MM.1S (cell line): ENCODE results near the gene CFHR2.
"Not testable (repeated sequence)": the region's sequence is repeated elsewhere in the genome, so short reads cannot be mapped to it uniquely, and the experiment has no call there.

ENCODE experiments used
- DNase-seq: peaks from one replicate; pipeline ENCODE4 v3.0.0-alpha.2; 2015
- H2AFZ ChIP-seq: fragments of 300-600 bp; sonication (generic); 2 replicates; pipeline ENCODE4 v1.6.0; 2016; ENCODE audit warnings: antibody characterized with exemption, low read length
- H3F3A ChIP-seq: fragments of 300-600 bp; sonication (generic); 2 replicates; pipeline ENCODE4 v1.6.1; 2016; ENCODE audit warnings: mild to moderate bottlenecking, antibody characterized with exemption, low read length, moderate library complexity, mixed read lengths; ENCODE audit not compliant: insufficient read depth
- H3K27ac ChIP-seq: fragments of 300-600 bp; sonication (generic); 2 replicates; pipeline ENCODE4 v1.5.1; 2016; ENCODE audit warnings: mild to moderate bottlenecking, low read length
- H3K27me3 ChIP-seq: fragments of 300-600 bp; sonication (generic); replicated peaks from 2 replicates; pipeline ENCODE4 v1.6.0; 2016; ENCODE audit warnings: low read length; ENCODE audit not compliant: insufficient read depth
- H3K36me3 ChIP-seq: fragments of 300-600 bp; sonication (generic); replicated peaks from 2 replicates; pipeline ENCODE4 v1.6.1; 2016; ENCODE audit warnings: mild to moderate bottlenecking, low read length, mixed read lengths; ENCODE audit not compliant: insufficient read depth
- H3K4me1 ChIP-seq: fragments of 300-600 bp; sonication (generic); 2 replicates; pipeline ENCODE4 v1.6.1; 2016; ENCODE audit warnings: low read length, mixed read lengths
- H3K4me2 ChIP-seq: fragments of 300-600 bp; sonication (generic); 2 replicates; pipeline ENCODE4 v1.6.0; 2016; ENCODE audit warnings: low read depth, low read length
- H3K4me3 ChIP-seq: fragments of 300-600 bp; sonication (generic); 2 replicates; pipeline ENCODE4 v1.5.1; 2016; ENCODE audit warnings: low read length, mixed read lengths
- H3K79me2 ChIP-seq: fragments of 300-600 bp; sonication (generic); 2 replicates; pipeline ENCODE4 v1.6.1; 2016; ENCODE audit warnings: mixed run types, low read length, mixed read lengths
- H3K9ac ChIP-seq: fragments of 300-600 bp; sonication (generic); 2 replicates; pipeline ENCODE4 v1.6.1; 2016; ENCODE audit warnings: low read length, mixed read lengths
- H3K9me2 ChIP-seq: fragments of 300-600 bp; sonication (generic); replicated peaks from 2 replicates; pipeline ENCODE4 v1.6.1; 2016; ENCODE audit warnings: mild to moderate bottlenecking, low read length, mixed read lengths; ENCODE audit not compliant: insufficient read depth
- H3K9me3 ChIP-seq: fragments of 300-600 bp; sonication (generic); replicated peaks from 2 replicates; pipeline ENCODE4 v1.6.1; 2016; ENCODE audit warnings: mild to moderate bottlenecking, low read length, mixed read lengths; ENCODE audit not compliant: insufficient read depth
- H4K20me1 ChIP-seq: fragments of 300-600 bp; sonication (generic); 2 replicates; pipeline ENCODE4 v1.6.1; 2016; ENCODE audit warnings: mild to moderate bottlenecking, low read length, moderate library complexity, mixed read lengths; ENCODE audit not compliant: insufficient read depth
- CTCF ChIP-seq: fragments of 300-600 bp; sonication (generic); IDR thresholded peaks from 2 replicates; pipeline ENCODE4 v1.5.1; 2016; ENCODE audit warnings: antibody characterized with exemption, low read length, mixed read lengths
- EZH2 ChIP-seq: fragments of 300-600 bp; sonication (generic); optimal IDR thresholded peaks from 2 replicates; pipeline ENCODE3; 2017; ENCODE audit warnings: low read depth, mild to moderate bottlenecking, antibody characterized with exemption, low read length, mixed read lengths
- EZH2phosphoT487 ChIP-seq: fragments of 300-600 bp; sonication (generic); IDR thresholded peaks from 2 replicates; pipeline ENCODE4 v1.6.1; 2018; ENCODE audit warnings: antibody characterized with exemption, low read length

Gene CFHR2

DNA sequence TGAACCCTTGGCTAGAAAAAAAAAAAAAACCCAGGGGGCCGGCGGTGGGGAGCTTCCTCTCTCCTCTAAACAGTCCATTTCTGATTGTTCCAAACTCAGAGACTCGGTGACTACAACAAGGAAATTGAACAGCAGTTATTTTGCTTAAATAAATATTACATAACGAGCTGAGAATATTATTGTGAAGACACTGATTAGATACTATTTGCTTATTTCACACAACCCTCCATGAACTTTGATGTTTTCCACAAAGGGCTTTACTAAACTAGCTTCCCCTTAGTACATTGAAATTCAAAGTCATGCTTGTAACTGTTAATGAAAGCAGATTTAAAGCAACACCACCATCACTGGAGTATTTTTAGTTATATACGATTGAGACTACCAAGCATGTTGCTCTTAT lies 33.7 kb downstream of the CFHR2 start, which contains the start of gene CFHR5:
Gene CFHR5 (plus strand): TSS at position 279 of the 400 bp plus-strand sequence. CDS start 109 bp downstream, at position 388.
- no peak for TF ChIP-seq EZH2
- TF ChIP-seq CTCF = no peak
- no peak for TF ChIP-seq EZH2phosphoT487
- no peak within 1 kb of the TSS; the same call in 1 of the 2 replicates for H2AFZ ChIP-seq
- no peaks in the 10 kb centered on the region for H3K36me3 ChIP-seq
- no peaks in the 10 kb centered on the region for H4K20me1 ChIP-seq
- H3K9me3 ChIP-seq = no peaks in the 10 kb centered on the region
- H3K4me3 ChIP-seq = no peak within 1 kb of the TSS
- H3K4me1 ChIP-seq = no peaks in the 10 kb centered on the region
- DNase-seq = no peak
- H3K27ac ChIP-seq = no peak within 1 kb of the TSS
- H3F3A ChIP-seq = no peaks in the 10 kb centered on the region
- no peaks in the 10 kb centered on the region for H3K79me2 ChIP-seq
- H3K27me3 ChIP-seq = no peaks in the 10 kb centered on the region
- H3K9ac ChIP-seq = no peak within 1 kb of the TSS
- H3K9me2 ChIP-seq = no peaks in the 10 kb centered on the region
- no peak within 1 kb of the TSS for H3K4me2 ChIP-seq

DNA sequence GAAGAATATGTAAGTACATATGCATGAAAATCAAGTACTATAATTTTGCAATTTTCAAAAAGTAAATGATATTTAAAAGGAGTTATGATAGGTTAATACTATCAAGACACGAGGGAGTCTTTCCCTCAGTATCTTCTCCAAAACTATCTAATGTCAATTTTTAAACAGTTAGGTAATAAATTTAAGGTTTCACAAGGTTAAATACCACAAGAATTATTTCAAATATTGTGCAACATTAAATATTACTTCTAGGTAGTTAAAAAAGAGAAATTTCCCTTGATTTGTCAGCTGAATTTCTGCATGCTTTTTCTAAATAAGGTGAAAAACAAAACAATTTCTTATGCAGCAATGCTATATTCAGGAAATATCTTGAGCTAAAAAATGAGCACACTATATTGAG lies 37.3 kb downstream of the CFHR2 start:
- Histone ChIP-seq H3K9ac (no peak overlapping the region), H3K27ac (no peak overlapping the region), H2AFZ (no peak overlapping the region), H3K9me3 (no peaks in the 10 kb centered on the region), H3K4me3 (no peak overlapping the region), H3K4me2 (no peak overlapping the region), H3K4me1 (no peaks in the 10 kb centered on the region), H3K9me2 (no peaks in the 10 kb centered on the region), H3K79me2 (no peaks in the 10 kb centered on the region), H3K36me3 (no peaks in the 10 kb centered on the region), H3K27me3 (no peaks in the 10 kb centered on the region), H3F3A (no peaks in the 10 kb centered on the region), H4K20me1 (no peaks in the 10 kb centered on the region)
- TF ChIP-seq EZH2 (no peak), CTCF (no peak), EZH2phosphoT487 (no peak)
- DNase-seq = no peak

- not testable (repeated sequence) for DNase-seq, H2AFZ ChIP-seq, H3K9ac ChIP-seq, H3K9me3 ChIP-seq, H3K27ac ChIP-seq, H3K4me1 ChIP-seq, H3F3A ChIP-seq, H3K27me3 ChIP-seq, H4K20me1 ChIP-seq, H3K79me2 ChIP-seq, H3K36me3 ChIP-seq, H3K4me2 ChIP-seq, H3K9me2 ChIP-seq, H3K4me3 ChIP-seq
Observed at GRCh38 chr1:196982247-196982646, 38.7 kb downstream of the CFHR2 start.

GRCh38 chr1:196991919-196992651 lies 48.5 kb downstream of the CFHR2 start:
- H3F3A ChIP-seq, H3K9me2 ChIP-seq, H3K27me3 ChIP-seq, H3K79me2 ChIP-seq, H3K4me2 ChIP-seq, H4K20me1 ChIP-seq, H3K4me1 ChIP-seq, H2AFZ ChIP-seq, H3K9me3 ChIP-seq, H3K27ac ChIP-seq, DNase-seq, H3K4me3 ChIP-seq, H3K36me3 ChIP-seq, H3K9ac ChIP-seq: not testable (repeated sequence)
